Measurements from ENCODE around the gene ACTN1. TPM values are rescaled to one million over a fixed set of nuclear protein-coding genes. Genes with fewer than 3 reads are reported as not detected.

The ACTN1 gene
- total and polyA plus RNA-seq, 2 of the 8 experiments (the other 6 are each of a cell fraction or from before 2014, with no cell fraction given) = 236 to 262 TPM

DNA sequence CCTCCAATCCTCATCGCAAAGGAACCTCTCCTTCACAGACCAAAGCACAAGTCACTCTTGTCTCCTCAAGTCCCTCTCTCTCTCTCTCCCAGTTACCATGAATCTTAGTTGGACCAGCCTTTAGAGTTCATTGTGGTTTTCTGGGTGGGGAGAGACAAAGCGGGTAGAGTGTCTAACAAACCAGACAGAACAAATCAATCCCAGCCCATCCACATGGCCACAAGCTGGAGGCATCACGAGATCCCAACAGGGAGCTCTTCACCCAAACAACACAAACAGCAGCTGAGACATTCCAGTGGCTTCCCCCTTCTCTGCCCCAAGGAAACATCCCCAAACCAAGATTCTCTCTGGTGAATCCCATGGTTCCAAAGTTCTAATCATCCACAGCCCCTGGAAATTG lies 22.4 kb downstream of the ACTN1 start:
- no peak overlapping the region for H2BK20ac ChIP-seq (ENCODE audit: low read length)
- peaks cover 13 to 99% of the 10 kb centered on the region in 2 experiments; a peak in 3 of 4 replicates for H3K79me2 ChIP-seq (ENCODE audit: control insufficient read depth in 1 of 2, insufficient read depth in 2 of 2, low read length in 2 of 2)
- peaks cover 36% of the 10 kb centered on the region for H3K79me1 ChIP-seq (ENCODE audit: low read depth, low read length)
- ChIA-PET CTCF (ENCODE audit: partially characterized antibody) (interaction anchor here (0.6 to 19.1 kb wide), 12 partner anchors 8 to 141 kb away, joined by 3 to 291 read pairs (median 4); no protein-coding TSS in a partner anchor), POLR2A (ENCODE audit: partially characterized antibody) (interaction anchor here (0.7 to 2.2 kb wide), 4 partner anchors 20 to 567 kb away, joined by 3 to 8 read pairs (median 4); partner anchors contain the start of gene ACTN1)
- H2BK12ac ChIP-seq (ENCODE audit: low read depth, low read length) = no peak overlapping the region
- H4K91ac ChIP-seq (replicated peaks; ENCODE audit: insufficient read length, low read length) = no peak overlapping the region
- no peak overlapping the region for H3K18ac ChIP-seq (ENCODE audit: extremely low read depth, low read length)
- H3K9ac ChIP-seq (replicated peaks in 1 of 4; ENCODE audit: extremely low read depth in 1 of 4, low read depth in 3 of 4, low read length in 3 of 4) = no peak overlapping the region
- H3K23ac ChIP-seq (ENCODE audit: insufficient read length) = no peak overlapping the region
- H2BK15ac ChIP-seq (ENCODE audit: low read length) = no peak overlapping the region
- H3K4me3 ChIP-seq (ENCODE audit: extremely low read depth in 1 of 4, insufficient read depth in 2 of 4, low read depth in 3 of 4, low read length in 4 of 4) = no peak overlapping the region
- no peak overlapping the region for H4K5ac ChIP-seq (ENCODE audit: insufficient read length, low read depth, low read length)
- no peak overlapping the region for H2BK5ac ChIP-seq (ENCODE audit: low read depth, low read length)
- DNase-seq (ENCODE audit: low read depth in 1 of 2, low spot score in 2 of 2) (no peak), FAIRE-seq (no peak)
- no peaks in the 10 kb centered on the region for H3K9me3 ChIP-seq (ENCODE audit: insufficient read depth in 2 of 2, low read depth in 1 of 2, low read length in 1 of 2)
- H3K4me1 ChIP-seq (replicated peaks in 1 of 4; ENCODE audit: control insufficient read depth in 3 of 4, insufficient read depth in 4 of 4, low read length in 3 of 4) = peaks cover 0 to 9% (median 2%) of the 10 kb centered on the region in 4 experiments; a peak in 6 of 7 replicates
- no peak overlapping the region for H3K56ac ChIP-seq (replicated peaks; ENCODE audit: insufficient read length, low read depth, low read length)
- no peak overlapping the region for H3K4ac ChIP-seq (replicated peaks; ENCODE audit: insufficient read length, low read depth, low read length)
- WGBS, 2 experiments (ENCODE audit: extremely low coverage in 1 of 2, insufficient coverage in 1 of 2, insufficient read length in 1 of 2, insufficient replicate concordance in 2 of 2, low coverage in 1 of 2, low lambda C conversion rate in 2 of 2, missing lambda C conversion rate in 1 of 2) = 97% methylated on average over 3 of the region's 3 CpGs; no CpG with 5 or more reads in 1 of the 2 experiments
- no peaks in the 10 kb centered on the region; a peak in 1 of 7 replicates for H3K27me3 ChIP-seq (replicated peaks in 1 of 4; ENCODE audit: control insufficient read depth in 3 of 4, extremely low read depth in 1 of 4, insufficient read depth in 3 of 4, low read length in 3 of 4)
- peaks cover 0 to 8% (median 4%) of the 10 kb centered on the region in 4 experiments; a peak in 3 of 8 replicates for H3K36me3 ChIP-seq (ENCODE audit: control insufficient read depth in 2 of 4, insufficient read depth in 4 of 4, low read length in 3 of 4)
- no peak overlapping the region for H3K27ac ChIP-seq (ENCODE audit: low read depth, low read length)
- no peak overlapping the region for H3K14ac ChIP-seq (ENCODE audit: insufficient read length)
- H2AK5ac ChIP-seq (ENCODE audit: low read depth, low read length) = no peak overlapping the region
- H3K23me2 ChIP-seq (ENCODE audit: low read depth, low read length) = no peaks in the 10 kb centered on the region
- no peak overlapping the region for H2AFZ ChIP-seq (ENCODE audit: low read length)
- H4K8ac ChIP-seq (ENCODE audit: extremely low read depth, insufficient read depth, low read length) = no peak overlapping the region
- H3K4me2 ChIP-seq (ENCODE audit: insufficient read depth in 1 of 2, low read depth in 2 of 2, low read length in 2 of 2) = no peak overlapping the region
- no peak overlapping the region for H2BK120ac ChIP-seq (replicated peaks; ENCODE audit: low read depth, low read length)
- peaks cover 16 to 34% of the 10 kb centered on the region in 2 experiments for H4K20me1 ChIP-seq (replicated peaks in 1 of 2; ENCODE audit: control insufficient read depth in 1 of 2, insufficient read depth in 2 of 2, low read length in 2 of 2)
- TF ChIP-seq JUND (IDR thresholded peaks at IDR 0.05; ENCODE audit: low read length) = no peak
- TF ChIP-seq RAD21 (IDR thresholded peaks at IDR 0.05 in 1 of 2, conservative IDR thresholded peaks at IDR 0.05 in 1 of 2; ENCODE audit: low read depth in 2 of 2, low read length in 2 of 2) = no peak
- no peak for TF ChIP-seq HDAC2 (IDR thresholded peaks at IDR 0.05; ENCODE audit: borderline replicate concordance in 1 of 2, low read depth in 2 of 2, low read length in 2 of 2)
- TF ChIP-seq SIN3A (conservative IDR thresholded peaks at IDR 0.05 in 1 of 2, IDR thresholded peaks at IDR 0.05 in 1 of 2; ENCODE audit: low read depth in 1 of 2, low read length in 2 of 2) = no peak
- no peak for TF ChIP-seq RXRA (IDR thresholded peaks at IDR 0.05; ENCODE audit: insufficient read depth, low read depth, low read length)
- TF ChIP-seq RBBP5 (IDR thresholded peaks at IDR 0.05; ENCODE audit: borderline replicate concordance, low read depth, low read length) = no peak
- TF ChIP-seq BACH1 (IDR thresholded peaks at IDR 0.05; ENCODE audit: low read length) = no peak
- TF ChIP-seq HDAC6 (IDR thresholded peaks at IDR 0.05; ENCODE audit: low read depth, low read length) = no peak
- TF ChIP-seq KDM5A (IDR thresholded peaks at IDR 0.05; ENCODE audit: low read length) = no peak
- no peak for TF ChIP-seq MAFK (IDR thresholded peaks at IDR 0.05; ENCODE audit: low read depth, low read length)
- TF ChIP-seq SP4 (IDR thresholded peaks at IDR 0.05; ENCODE audit: low read length) = no peak
- TF ChIP-seq RNF2 (IDR thresholded peaks at IDR 0.05; ENCODE audit: borderline replicate concordance, low read depth, low read length, missing control alignments, poor library complexity, severe bottlenecking) = no peak

Measured in H1 (cell line).